NB4 (cell line): ENCODE measurements around the gene FARSA.

ENCODE experiments used
- CTCF ChIP-seq: IDR thresholded peaks from one replicate; pipeline ENCODE4 v1.5.1; 2012; ENCODE audit warnings: low read depth, low read length
- MYC ChIP-seq: IDR thresholded peaks from 2 replicates; pipeline ENCODE4 v1.6.1; 2011; ENCODE audit warnings: low read depth, low read length
- POLR2A ChIP-seq: IDR thresholded peaks from 2 replicates; pipeline ENCODE4 v1.6.1; 2011; ENCODE audit warnings: mild to moderate bottlenecking; ENCODE audit not compliant: insufficient read length; ENCODE audit errors: extremely low read depth
- TF ChIP-seq, protein P1 (sequence below): IDR thresholded peaks from 2 replicates; pipeline ENCODE4 v1.6.1; 2011; ENCODE audit warnings: low read depth, low read length

- TF ChIP-seq CTCF = no peak
- no peak for TF ChIP-seq POLR2A
- TF ChIP-seq, protein P1, sequence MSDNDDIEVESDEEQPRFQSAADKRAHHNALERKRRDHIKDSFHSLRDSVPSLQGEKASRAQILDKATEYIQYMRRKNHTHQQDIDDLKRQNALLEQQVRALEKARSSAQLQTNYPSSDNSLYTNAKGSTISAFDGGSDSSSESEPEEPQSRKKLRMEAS = no peak
- no peak for TF ChIP-seq MYC
Measured at GRCh38 chr19:12936582-12936981, 3.1 kb upstream of the FARSA start.
